HG02970 (cell line): ENCODE data around the gene MED25.

Source experiments
- ATAC-seq: cut with Tn5 transposase; IDR thresholded peaks from one replicate; pipeline ENCODE4 v1.9.1; 2021; ENCODE audit warnings: mild to moderate bottlenecking, moderate library complexity, moderate number of reproducible peaks; ENCODE audit not compliant: unreplicated experiment, low FRiP score

The MED25 gene

GRCh38 chr19:49839713-49840112 is 21.6 kb downstream of the MED25 start:
- no peak for ATAC-seq

GRCh38 chr19:49840321-49840720 is 22.2 kb downstream of the MED25 start:
- no peak for ATAC-seq

DNA sequence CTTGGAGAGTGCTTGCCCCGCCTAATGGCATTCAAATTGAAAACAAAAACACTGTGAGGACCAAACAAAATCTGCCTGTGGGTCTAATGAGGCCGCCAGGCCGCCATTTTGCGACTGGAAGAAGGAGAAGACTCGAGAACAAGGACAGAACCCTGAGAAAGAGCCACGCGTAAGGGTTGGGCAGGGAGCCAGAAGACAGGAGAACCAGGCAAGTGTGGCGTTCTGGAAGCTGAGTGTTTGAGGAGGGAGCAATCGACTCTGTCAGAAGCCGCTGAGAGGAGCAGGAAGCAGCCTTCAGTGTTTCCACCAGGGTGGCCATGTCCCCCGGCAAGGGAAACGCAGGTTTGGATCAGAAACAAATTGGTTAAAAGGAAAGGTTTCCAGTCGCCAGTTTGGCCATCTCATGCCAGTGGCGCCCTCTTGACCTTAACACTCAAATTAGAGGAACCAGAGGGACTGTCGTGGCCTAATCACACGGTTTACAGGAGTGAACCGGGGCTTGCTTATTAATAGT is 22.7 kb downstream of the MED25 start:
- ATAC-seq = no peak

DNA sequence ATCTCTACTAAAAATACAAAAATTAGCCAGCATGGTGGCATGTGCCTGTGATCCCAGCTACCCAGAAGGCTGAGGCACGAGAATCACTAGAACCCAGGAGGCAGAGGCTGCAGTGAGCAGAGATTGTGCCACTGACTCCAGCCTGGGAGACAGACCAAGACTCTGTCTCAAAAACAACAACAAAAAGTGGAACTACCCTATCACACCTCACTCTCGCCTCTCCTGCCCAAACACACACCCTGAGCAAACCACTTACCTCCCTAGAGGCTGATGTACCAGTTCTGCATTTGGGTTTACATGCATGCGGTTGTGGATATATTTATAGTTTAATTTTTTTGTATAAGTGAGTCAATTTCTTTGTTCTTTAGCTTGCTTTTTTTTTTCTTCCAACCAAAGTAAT is 25.2 kb downstream of the MED25 start:
- no peak for ATAC-seq

DNA sequence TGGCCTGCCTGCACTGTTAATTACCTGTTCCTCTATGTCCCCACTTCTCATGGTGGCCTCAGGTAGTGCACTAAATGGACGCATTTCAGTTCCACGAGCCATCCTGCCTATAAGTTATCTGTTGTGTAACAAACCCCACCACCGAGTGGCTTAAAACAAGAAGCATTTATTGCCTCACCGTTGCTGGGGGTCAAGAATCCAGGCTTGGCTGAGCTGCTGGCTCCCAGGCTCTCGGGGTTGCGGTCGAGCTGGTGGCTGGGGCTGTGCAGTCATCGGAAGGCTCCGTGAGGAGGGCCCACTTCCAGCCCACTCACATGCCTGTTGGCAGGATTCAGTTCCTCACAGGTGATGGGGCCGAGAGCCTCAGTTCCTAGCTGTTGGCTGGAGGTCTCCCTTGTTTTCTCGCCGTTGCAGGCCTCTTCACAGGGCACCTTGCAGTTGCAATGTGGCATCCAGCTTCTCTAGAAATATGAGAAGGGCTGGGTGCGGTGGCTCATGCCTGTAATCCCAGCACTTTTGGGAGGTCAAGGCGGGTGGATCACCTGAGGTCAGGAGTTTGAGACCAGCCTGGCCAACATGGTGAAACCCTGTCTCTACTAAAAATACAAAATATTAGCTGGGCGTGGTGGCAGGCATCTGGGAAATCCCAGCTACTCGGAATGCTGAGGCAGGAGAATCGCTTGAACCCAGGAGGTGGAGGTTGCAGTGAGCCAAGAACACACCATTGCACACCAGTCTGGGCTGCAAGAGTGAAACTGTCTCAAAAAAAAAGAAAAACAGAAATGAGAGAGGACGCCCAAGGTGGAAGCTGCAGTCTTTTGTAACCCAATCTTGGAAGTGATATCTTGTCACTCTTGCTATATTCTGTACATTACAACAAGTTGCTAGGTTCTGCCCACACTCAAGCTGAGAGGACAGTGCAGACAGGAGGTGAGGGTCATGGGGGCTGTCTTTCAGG is 26.3 kb downstream of the MED25 start:
- no peak for ATAC-seq

- no peak for ATAC-seq
These were observed 27.3 kb downstream of the MED25 start for GRCh38 chr19:49845414-49845813.

- no peak for ATAC-seq
These were observed 28.3 kb downstream of the MED25 start for GRCh38 chr19:49846408-49846807.

DNA sequence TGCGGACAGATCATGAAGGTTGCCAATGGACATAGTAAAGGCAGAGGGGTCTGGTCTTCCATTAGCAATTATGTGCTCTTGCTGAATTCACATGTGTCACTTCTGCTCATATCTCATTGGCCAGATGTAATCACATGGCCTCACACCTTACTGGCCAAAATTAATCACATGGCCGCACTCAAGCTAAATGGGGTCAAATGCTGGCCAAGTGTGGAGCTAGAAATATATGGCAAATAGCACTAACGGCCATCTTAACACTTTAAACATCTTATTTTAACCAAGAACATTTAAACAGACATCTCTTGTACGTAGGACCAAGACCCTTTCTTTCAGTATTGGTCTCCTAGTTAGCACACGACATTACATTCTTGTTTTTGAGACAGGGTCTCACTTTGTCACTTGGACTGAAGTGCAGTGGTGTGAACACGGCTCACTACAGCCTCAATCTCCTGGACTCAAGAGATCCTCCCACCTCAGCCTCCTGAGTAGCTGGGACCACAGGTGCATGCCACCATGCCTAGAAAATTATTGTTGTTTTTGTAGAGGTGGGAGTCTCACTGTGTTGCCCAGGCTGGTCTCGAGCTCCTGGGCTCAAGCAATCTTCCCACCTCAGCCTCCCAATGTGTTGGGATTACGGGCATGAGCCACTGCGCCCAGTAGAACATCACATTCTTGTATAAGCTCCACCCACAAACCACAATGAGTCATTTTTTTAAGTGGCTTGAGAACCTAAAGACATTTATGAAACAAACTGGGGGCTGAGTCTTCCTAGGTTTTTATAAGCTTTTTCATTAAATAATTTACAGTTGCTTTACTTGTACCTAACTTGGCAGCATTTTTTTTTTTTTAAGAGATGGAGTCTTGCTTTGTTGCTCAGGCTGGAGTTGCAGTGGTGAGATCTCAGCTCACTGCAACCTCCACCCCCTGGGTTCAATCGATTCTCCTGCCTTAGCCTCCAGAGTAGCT is 29.9 kb downstream of the MED25 start:
- no peak for ATAC-seq

DNA sequence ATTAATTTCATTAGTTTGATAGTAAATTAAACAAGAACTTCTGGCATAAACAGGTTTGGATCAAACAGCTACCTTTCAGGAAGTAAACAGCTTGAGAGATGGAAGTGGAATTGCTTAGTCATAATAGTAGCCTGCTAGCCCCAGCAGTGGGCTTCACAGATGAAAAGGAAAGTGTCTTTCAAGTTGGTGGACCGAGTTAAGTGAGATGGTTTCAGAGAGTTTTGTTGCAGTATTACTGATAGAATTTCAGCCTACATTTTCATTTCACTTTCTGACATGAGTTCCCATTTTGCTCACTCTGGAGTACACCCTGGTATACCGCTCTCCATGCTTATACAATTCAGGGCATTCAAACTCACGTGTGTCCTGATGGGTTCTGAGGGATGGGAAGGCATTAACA is 30.8 kb downstream of the MED25 start:
- no peak for ATAC-seq

DNA sequence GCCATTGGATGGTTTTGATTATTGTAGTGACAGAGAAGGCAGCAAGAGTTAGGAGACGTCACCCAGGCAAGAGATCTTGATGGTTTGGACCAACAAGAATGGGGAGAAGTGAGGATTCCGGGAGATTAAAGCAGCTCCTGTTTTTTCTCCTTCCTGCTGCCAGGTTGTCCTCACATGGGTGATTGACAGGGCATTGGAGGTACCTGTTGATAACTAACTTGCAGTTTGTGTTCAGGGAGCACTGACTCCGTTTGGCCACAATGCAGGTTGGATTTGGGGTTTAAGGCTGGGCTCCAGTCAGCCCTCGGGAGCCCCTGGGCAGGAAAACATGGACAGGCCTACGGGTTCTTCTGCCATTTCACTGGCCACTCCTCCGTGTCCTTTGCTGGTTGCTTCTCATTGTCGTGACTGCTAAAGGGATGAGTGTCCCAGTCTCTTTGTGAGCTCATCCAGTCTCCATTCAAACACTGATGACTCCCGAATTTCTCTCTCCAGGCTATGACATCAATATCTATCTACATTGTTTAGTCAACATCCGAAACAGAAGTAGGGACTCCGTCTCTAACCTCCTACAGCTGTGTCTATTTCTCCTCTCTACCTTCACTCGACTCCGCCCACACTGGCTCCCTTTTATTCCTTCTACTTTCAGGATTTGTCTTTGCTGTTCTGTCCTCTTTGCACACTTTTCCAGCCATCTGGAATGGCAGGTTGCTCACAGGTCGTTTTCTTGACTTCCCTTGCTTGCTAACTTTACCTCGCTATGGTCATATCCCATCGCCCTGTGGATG is 31.5 kb downstream of the MED25 start:
- ATAC-seq = no peak

DNA sequence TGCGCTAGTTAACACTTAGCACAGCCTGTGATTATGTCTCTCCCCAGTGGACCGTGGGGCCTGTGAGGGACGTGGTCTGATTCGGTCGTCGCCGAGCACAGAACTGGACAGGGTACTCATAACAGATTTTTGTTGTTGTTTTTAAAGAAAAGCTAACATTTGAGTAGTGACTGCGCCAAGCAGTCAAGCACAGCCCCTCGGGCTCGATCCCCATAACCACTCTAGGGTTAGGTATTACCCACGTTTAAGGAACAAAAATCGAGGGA is 32.1 kb downstream of the MED25 start:
- no peak for ATAC-seq

DNA sequence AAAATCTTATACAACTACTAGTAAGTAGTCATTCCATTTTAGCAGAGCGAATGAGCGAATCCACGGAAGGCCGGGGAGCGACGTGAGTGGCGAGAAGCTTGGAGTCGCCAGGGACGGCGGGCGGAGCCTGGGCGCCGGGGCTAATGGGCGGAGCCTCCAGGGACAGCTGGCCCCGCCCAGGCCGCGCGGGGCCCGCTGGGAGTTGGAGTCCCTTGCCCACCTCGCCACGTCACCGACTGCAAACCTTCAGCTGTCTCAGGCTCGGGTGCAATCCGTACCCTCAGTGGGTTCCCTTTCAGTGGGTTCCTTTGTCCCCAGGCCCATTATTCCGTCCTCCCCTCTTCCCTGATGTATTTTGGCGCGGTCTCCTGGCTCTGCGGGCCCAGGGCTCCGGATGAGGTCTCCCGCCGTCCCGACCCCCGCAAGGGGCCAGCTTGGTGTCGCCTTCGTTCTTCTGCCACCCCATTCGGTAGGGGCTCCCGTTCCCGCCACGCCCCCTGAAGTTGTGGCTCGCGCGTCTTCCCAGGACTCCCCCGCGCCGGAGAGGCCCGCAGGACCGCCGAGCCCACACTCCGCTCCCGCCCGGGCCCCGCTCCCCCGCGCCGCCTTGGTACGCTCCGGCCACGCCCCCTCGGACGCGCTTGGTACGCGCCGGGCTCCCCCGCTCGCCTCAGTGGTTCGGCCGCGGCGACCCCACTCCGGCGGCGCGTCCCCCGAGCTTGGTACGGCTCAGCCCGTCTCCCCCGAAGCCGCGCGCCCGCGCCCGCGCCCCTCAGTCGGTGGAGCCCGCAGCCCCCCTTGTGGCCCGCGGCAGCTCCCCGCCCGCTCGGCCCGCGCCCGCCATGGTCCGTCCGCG is 32.6 kb downstream of the MED25 start, which contains the start of gene PTOV1:
TSS of gene PTOV1 (plus strand) at position 673 of the 856 bp plus-strand sequence.
- ATAC-seq = peak; percentile 81

GRCh38 chr19:49851456-49852259 is 33.6 kb downstream of the MED25 start:
- no peak for ATAC-seq

DNA sequence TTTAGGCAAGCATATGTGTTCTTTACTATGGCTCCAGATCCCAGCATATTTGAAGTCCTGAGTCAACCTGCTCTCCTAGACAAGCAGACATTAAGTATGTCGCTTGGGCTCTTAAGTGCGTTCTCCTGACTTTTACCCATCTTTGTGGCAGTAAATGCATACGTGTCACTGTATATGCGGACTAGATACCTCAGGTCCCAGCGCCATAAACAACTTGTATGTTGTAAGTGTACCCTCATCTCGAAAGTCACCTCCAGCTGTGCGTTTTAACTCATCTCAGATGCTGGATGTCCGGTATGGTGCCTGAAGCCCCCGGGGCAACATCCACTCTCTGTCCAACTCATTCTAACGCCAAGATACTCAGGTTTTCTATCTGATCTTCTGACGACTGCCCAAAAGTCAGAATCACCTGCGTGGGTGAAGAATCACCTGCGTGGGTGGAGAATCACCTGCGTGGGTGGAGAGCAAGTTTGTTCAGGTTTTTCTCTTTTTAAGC is 34.6 kb downstream of the MED25 start:
- no peak for ATAC-seq

DNA sequence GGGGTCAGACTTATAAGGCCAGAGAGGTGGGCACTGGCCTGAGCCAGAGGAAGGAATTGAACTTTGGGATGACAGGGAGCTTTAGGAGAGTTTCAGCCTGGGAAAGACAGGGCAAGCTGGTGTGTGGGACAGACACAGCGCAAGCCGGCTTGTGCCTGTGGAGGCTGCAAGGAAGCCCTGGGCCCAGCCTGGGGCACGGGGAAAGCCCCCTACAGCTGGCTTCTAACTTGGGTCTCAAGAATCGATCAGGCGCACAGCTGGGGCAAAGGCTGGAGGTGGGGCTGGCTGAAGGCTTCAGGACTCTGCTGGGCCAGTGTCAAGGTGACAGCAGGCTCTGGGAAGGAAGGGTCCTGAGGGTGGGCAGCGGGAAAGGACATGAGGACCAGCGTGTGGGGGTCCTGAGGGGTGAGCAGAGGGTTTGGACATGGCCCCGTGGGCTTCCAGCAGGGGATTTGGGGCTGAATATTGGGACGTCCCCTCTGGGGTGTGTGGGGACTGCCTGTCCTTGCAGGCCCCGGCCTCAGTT is 35.8 kb downstream of the MED25 start:
- ATAC-seq = no peak

- ATAC-seq = no peak
These were observed 36.5 kb downstream of the MED25 start for GRCh38 chr19:49854378-49855263.

DNA sequence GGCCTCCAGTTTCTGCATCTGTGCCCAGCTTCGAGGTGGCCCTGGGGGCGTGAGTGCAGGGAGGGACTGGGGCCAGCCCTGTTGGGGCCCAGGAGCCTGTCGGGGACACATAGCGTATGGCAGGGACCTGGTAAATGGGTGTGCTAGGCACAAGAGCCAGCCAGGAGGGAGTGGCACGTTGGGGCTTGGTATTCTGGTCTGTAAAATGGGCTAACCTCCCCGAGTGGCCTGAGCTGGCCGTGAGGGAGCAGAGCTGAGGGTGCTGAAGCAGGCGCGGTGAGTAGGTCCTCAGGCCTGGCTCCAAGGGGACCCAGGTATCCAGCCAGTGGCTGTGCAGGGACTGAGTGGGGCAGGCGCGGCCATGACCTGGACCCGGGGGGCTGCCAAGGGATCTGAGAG is 37.2 kb downstream of the MED25 start:
- ATAC-seq = no peak
